GM18519 (cell line): ENCODE data around the gene PLB1.

Experiments used
- ATAC-seq: cut with Tn5 transposase; IDR thresholded peaks from one replicate; pipeline ENCODE4 v1.9.1; 2021; ENCODE audit warnings: mild to moderate bottlenecking, moderate library complexity; ENCODE audit not compliant: unreplicated experiment, low FRiP score

PLB1 gene

DNA sequence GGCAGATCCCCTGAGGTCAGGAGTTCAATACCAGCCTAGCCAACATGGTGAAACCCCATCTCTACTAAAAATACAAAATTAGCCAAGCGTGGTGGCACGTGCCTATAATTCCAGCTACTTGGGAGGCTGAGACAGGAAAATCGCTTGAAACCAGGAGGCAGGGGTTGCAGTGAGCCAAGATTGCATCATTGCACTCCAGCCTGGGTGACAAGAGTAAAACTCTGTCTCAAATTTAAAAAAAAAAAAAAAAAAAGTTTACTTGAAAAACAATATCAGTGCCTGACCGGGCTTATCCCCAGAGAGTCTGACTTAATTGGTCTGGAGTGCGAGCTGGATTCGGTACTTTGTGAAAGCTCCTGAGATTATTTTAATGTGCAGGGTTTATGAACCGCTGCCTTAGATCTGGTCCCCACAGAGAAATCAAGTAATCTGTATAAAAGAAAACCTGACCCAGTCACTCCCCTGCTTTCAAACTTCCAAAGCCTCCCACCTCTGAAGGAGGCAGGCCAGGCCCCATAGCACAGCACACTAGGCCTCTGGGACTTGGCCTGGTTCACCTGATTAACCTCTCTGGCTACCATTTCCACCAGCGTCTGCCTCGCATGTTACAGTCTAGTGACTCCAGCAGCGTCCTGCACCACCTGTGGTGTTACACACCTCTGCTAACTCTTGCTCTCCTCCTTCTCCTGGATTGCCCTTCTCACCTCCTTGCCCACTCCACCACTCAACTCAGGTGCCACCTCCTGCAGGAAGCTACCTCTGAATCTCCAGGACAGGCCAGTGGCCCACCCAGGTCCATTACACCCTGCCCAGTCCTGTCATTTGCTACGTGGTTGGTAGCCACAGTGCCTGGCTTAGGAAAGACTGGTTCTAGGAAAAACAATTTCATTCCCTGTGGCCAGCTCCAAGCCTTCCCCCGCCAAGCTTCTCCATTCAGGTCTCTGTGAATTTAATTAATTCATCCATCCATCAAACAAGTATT, 141.5 kb downstream of the PLB1 start:
- ATAC-seq, result no peak

DNA sequence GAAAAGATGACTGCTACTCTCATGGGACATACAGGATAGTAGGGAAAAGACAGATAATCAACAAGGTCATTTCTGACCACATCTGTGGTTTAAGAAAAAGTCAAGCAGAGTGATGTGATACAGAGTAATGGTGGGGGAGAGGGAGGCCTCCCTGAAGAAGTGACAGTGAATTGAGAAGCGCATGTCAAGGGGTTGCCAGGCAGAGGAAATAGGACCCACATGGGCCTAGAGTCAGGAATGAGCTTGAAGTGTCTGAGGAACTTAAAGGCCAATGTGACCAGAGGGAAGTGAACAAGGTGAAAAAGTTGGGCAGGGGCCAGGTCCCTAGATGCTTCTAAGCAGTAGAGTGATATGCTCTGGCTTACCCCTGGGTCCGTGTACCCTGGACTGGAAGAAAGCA, 142.2 kb downstream of the PLB1 start:
- ATAC-seq, result no peak

DNA sequence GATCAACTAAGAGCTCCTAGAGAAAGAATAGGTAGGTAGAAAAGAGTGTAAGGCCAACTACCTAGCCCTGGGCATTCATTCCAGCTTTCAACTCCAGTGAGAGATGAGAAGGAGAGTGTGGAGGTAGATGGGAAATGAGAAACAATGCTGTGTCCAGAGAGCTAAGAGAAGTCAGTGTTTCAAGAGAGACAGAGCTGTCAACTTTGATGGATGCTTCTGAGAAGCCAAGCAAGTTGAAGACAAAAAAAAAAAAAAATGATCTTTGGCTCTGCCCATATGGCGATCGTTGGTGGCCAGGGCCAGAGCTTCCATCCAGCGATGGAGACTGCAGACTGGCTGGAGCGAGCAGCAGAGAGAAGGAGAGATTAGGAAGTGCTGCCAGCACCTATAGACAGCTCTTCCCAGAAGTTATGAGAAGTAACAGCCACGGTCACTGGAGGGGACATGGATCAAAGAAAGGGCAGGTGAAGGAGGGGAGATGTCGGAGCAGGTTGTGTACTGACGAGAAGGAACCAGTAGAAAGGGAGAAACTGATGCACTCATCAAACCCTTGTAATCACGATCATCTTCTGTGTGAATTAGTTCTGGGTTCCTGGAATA, 143.3 kb downstream of the PLB1 start:
- no peak for ATAC-seq

DNA sequence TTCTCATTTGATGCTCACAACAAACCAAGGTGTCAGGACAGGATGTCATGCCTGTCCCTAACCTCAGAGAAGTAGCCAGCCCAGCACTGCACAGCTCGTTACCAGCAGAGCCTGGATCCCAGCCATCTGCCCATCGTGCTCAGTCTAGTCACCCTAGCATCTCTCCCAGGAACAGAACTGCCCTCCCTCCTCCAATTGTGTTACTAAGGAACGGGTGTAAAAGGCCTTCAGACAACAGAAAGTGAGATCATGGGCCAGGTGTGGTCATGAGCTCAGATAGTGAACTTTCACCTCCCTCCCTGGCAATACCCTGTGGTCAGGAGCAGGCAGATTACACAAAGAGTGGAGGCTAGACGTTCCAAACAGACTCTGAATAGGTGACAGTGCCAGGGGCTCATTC, 144.0 kb downstream of the PLB1 start:
- ATAC-seq, result no peak

DNA sequence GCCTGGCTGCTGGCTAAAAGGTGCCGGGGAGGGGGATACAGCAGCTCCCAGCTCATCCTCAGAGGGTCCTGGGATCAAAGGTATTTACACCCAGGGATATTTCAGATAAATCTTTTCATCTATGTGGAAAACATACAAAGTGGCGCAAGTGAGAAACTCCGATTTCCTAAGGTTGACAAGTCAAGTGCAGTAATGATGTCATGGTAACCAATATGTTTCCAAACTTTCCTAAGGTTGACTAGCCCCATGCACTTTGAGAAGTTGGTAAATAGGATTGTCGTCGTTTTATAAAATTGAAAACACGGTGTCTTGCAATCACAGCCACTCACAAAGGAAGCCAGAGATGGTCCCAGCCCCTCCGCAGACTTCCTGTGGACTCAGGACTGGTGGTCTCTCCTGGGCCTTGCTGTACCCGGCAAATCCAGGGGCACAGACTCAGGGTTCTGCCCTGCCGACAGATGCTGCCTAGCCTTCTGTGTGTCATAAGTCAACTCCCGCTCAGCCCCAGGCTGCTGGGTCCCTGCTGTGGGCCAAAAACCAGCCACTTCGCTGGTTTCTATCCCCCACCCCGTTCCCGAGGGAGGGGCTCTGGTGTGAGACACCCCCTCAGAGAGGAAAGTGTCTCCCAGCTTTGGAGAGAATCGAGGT, 144.5 kb downstream of the PLB1 start:
- no peak for ATAC-seq

DNA sequence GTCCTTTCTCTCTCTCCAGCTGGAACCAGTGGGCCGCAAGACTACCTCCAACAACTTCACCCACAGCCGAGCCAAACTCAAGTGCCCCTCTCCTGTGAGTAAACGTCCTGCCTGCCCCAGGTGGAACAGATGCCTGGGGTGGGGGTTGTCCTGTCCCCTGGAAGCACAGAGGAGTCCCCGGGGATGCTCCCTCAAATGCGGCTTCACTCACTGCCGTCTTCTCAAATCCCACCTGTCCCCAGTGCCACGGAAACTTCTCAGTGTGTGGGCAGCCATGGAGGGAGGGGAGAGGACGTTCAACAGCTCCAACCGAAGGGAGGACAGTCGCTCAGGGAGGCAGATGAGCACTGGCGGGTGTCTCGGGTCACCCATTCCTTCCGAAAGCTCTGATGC, 145.0 kb downstream of the PLB1 start:
- no peak for ATAC-seq

DNA sequence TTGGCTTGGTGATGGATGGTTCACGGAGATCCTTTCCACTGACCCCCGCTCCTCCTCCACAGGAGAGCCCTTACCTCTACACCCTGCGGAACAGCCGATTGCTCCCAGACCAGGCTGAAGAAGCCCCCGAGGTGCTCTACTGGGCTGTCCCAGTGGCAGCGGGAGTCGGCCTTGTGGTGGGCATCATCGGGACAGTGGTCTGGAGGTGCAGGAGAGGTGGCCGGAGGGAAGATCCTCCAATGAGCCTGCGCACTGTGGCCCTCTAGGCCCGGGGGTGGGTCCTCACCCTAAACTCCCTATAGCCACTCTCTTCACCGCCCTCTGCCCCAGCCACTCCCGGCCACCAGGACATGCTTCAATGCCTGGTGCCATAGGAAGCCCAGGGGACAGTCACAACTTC, 146.9 kb downstream of the PLB1 start:
- no peak for ATAC-seq

DNA sequence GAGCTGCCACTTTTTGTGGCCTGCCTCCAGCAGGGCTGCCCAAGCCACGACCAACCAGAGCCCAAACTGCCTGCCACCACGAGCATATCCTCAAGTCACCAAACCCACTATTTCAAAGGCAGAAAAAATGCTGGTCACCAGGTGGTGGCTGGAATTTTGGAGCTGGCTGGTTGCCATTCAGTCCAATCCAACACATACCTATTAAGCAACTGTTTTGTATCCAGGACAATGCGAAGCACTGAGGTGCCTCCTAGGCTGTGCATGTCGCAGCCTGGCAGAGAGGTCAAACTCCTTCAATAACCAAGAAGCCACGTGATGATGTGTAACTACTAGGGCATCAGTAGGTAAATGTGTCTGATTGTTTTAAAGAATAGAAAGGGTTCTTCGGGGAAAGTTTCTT, 147.5 kb downstream of the PLB1 start:
- no peak for ATAC-seq

DNA sequence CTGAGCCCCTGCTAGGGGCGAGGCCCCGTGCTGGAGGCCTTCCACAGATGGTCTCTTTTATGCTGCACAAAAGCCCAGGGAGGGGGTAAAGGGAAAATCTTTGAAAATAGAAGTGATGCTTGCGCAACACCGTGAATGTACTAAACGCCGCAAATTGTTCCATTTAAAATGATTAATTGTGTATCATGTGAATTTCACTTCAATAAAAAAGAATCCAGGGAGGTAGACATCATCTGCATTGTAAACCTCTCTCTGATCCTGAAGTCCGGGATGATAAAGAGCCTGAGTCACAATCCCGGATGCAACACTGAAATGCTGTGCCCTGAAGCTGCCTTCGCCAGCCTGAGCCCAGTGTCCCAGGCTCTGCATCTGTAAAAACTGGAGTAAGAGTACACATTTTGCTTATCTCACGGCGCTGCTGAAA, 148.1 kb downstream of the PLB1 start:
- ATAC-seq, result no peak

DNA sequence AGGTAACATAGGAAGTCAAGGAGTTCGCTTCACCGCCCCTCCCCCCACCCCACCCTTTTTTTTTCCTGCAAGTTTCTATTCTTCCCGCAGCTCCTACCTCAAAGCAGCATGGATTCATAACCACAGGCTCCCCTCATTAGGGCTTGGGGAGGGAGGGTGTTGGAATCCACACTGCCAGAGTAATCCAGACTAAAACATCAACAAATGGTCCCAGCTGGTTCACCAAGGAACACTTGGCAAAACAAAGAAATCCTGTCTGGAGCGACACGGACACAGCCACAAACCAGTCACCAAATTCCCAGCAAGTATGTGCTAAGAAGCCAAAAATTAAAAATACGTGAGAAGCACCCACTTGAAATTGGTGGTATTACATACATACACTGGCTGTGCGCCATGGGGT, 148.9 kb downstream of the PLB1 start:
- no peak for ATAC-seq

DNA sequence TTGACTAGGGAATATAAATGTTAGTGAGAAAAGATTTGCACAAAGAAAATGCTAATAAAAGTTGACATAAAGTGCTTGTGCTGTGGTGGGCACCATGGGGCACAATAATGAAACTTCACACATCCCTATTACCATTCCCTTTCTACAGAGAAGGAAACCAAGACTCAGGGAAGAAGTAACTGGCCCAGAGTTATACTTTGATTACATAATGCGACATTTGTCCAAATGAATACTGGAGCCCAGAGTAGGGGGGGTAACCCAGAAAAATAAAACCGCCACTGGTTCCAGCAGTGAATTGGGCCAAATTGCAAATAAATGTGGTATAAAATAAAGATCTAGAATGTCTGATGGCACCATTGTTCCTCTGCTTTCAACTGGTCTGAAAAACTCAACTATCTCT, 149.7 kb downstream of the PLB1 start:
- no peak for ATAC-seq

DNA sequence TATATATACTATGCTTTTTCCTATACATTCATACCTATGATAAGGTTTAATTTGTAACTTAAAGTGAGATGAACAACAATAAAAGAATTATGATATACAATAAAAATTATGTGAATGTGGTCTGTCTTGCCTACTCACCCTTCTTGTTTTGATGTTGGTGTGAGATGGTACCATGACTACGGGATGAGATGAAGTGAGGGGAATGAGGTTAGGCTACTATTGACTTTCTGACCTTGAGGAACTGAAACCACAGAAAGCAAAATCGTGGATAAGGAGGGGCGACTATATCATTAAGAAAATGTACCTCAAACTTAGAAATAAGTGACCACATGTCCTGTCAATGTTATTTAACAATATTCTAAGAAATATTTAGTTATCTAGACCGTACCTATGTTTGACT, 151.8 kb downstream of the PLB1 start:
- ATAC-seq, result no peak

DNA sequence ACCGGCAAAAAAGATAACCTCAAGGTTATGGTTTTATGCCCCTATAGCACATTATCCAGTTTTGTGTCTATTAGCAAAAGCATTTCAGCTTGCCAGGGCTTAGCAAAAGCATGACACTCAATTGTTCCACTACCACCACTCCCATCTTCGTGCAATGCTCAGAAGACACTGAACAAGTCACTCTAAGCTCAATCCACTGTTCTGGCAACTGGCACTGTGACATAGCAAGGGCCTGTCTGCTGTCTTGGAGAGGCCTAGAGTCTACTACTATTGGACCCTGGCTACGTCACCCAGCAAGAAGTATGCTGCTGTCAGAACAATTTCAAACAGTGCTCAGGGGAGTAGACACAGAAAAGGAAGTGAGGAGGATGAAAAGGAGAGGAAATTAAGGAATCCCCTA, 152.3 kb downstream of the PLB1 start:
- ATAC-seq, result no peak

DNA sequence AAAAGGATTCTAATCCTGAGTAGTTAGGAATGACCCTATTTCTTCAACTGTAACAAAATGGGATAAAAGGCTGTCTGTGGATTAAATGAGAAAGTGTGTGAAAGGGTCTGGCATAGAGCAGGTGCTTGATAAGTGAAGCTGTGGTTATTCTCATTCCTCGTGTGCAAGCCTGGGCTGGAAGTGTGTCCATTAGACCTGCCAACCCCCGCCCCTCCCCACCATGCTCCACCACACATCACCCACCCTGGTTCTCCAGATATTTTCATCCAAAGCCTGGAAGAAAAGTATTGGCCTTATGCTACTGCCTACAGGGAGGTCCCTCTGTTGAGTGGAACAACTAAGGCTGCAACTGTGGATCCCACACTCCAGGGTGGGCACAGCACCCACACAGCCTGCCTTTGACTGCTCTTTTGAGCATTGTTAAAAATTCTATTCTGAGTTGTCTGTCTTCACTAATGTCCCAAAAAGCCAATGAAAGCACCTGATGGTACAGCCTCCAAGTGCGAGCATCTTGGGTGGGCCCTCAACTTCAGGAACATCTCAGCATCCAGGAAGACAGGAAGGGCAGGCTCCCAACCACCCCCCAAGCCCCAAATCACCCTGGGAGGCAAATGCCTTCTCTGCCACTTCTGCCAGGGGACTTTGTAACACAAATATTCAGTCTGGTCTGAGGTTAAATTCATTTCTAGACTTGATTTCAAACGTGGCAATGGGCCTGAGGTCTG, 153.0 kb downstream of the PLB1 start:
- no peak for ATAC-seq

DNA sequence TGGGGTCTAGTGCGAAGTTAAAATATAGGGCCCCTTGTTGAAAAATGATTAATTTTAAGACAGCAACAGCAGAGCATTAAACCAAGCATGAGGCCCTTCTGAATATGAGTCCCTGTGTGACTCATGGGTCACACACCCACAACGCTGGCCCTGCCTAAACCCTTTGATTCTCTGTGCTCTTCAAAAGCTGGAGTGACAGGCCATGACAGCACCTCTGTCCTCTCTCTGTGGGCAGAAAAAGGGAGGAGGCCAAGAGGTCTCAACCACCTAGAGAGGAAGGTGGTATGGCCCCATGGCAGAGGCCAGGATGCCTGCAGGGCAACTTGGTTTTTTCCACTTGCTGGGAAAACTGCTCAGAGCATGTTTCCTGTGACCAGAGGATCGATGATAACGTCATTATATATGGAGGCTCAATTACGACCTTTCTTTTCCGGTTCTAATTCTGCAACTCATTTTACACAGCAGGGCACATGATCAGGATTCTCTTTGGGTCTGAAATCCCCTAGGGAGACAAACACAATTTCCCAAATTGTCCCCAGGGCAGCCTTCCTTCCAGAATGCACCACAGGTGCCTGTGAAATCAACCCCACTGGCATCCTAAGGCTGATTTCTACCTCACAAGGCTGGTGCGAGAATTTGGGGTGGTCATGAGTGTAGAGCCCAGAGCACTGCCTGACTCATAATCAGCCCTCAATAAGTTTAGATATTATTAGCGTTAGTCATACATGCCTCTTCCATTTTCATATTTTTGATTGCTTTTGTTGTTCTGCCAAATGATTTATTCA, 153.8 kb downstream of the PLB1 start:
- no peak for ATAC-seq

DNA sequence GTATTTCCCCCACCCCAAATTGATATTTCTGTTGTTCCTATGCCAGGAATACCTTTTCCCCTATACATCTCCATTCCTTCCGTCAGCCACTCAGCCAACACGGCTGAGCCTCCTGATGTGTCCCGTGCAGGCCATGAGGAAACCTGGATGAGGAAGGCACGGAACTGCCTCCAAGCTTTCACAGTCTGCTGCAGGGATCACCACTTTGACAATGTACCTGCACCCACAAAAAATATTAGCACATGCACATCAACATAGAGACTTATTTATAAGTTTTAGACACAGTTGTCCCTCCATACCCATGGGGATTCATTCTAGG, 154.4 kb downstream of the PLB1 start:
- ATAC-seq, result no peak

DNA sequence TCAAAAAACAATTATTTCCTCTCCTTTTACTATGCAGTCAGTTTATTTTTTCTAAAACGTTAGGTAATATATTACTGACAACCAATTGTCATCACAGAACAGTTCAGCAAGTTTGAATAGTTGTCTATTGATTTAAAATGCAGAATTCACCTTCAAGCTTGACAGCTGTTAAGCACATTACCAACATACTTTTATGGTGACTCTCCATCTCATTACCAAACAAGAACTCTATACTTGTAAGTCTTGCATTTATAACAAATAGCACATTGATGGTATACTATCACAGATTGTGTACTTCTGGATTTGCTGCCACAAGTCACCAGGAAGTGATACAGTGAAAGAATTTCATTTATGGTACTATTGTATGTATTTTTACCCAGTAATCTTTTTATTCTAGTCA, 156.4 kb downstream of the PLB1 start:
- ATAC-seq, result no peak

DNA sequence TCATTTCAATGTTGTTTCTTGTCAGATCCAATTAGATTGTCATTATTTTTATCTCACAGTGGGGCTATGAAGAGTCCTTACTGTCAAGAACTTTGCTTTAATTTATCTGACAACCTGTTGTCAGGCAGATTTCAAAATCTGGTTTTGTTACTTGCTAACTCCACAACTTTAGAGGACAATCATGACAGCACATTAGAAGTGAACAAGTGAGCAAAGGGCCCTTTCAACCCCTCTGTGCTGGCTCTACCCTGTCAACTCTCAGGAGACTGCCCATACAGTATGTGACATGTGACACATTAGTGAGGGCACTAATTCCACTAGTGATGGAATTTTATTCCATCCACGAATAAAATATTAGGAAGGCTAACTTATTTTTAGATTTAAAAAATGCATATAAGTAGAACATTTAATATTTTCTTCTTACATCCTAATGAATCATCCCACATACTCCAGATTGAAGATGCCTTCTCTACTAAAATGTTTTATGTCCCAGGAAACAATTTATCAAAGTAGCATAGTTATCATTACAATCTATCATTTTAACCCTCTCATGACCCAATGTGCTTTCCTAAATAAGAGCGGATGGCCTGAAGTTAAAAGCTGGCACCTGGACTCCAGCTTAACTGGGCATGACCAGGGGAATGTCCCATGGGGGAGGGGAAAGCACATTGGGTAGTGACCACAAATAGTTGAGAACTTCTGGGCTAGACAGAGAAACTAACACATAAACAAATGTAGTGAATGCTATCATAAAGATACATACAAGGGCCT, 158.2 kb downstream of the PLB1 start:
- ATAC-seq, result no peak

DNA sequence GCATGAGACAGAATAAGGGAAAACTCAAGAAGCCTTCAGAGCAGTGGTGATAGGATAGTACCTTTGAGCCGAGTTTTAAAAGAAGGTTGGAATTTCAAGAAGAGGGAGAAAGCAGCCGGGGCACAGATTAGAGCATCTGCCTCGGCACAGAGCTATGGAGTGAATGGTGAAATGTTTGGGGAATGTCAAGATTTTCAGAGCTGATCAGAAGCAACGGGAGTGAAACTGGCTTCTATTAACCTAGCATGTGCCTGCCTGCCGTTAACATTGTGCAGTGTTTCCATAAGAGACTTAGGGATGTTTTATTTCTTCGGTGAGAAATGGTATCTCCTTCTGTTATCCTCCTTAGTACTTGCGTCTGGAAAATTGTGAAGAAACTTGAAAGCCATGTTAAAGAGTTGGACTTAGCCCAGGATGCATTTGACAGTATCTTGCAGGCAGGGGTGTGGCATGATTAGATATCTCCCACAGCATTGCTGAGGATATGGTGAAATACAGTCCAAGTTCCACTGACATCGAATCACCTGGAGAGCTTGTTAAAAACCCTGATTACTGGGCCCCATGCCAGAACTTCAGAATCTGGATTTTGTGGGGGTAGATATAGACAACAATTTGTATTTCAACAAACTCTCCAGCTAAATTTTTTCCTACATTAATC, 158.9 kb downstream of the PLB1 start:
- ATAC-seq, result no peak
